G401 (cell line): Measurements from ENCODE around the gene FANK1. TPM values are rescaled to one million over a fixed set of nuclear protein-coding genes. Genes with fewer than 3 reads are reported as not detected.
"Not testable (repeated sequence)": the region's sequence is repeated elsewhere in the genome, so short reads cannot be mapped to it uniquely, and the experiment has no call there.

Experiments used
- DNase-seq: peaks from one replicate; pipeline ENCODE4 v3.0.0-alpha.2; 2015; ENCODE audit warnings: low spot score
- in situ Hi-C: cut with HindIII; loops from 2 replicates; pipeline ENCODE4 v1.10.0; 2016; ENCODE audit warnings: low sequenced_read_pairs, mixed read lengths
- total RNA-seq: library from RNA; depleted of rRNA; stranded (reverse); fragments of >200 nt; shearing (Covaris generic); gene quantifications from 2 replicates; pipeline ENCODE4 v1.2.3, GENCODE V29; 2014; rRNA removed

The FANK1 gene
- total RNA-seq: 3.1 and 4.8 TPM in 2 replicates

GRCh38 chr10:125896088-125896934 is at the start of gene FANK1:
FANK1 (plus strand) TSS chr10:125896564; CDS start chr10:125896643, 79 bp downstream.
- in situ Hi-C loops: not testable (repeated sequence)
- DNase-seq: peak; percentile 84

- in situ Hi-C loops: no loop called here
- no peak for DNase-seq
Observed at GRCh38 chr10:125846894-125847293, 49.5 kb upstream of the FANK1 start.

GRCh38 chr10:125848371-125848770 is 48.0 kb upstream of the FANK1 start:
- no peak for DNase-seq
- in situ Hi-C loops: no loop called here

GRCh38 chr10:125848857-125849256 is 47.5 kb upstream of the FANK1 start:
- no peak for DNase-seq
- in situ Hi-C loops: no loop called here

GRCh38 chr10:125849448-125849847 is 46.9 kb upstream of the FANK1 start:
- in situ Hi-C loops: no loop called here
- no peak for DNase-seq

- in situ Hi-C loops: no loop called here
- peak; percentile 74 for DNase-seq
Observed at GRCh38 chr10:125850766-125851731, 45.3 kb upstream of the FANK1 start.

GRCh38 chr10:125852487-125852886 is 43.9 kb upstream of the FANK1 start:
- in situ Hi-C loops: no loop called here
- no peak for DNase-seq

- in situ Hi-C loops: no loop called here
- no peak for DNase-seq
Observed at GRCh38 chr10:125857185-125857760, 39.1 kb upstream of the FANK1 start.

GRCh38 chr10:125859128-125859817 is 37.1 kb upstream of the FANK1 start:
- in situ Hi-C loops: no loop called here
- DNase-seq: no peak

GRCh38 chr10:125865120-125865519 is 31.2 kb upstream of the FANK1 start:
- in situ Hi-C loops: no loop called here

GRCh38 chr10:125866421-125867029 is 29.8 kb upstream of the FANK1 start:
- in situ Hi-C loops: no loop called here
- DNase-seq: no peak

More at GRCh38 chr10:125865120-125865519, 31.2 kb upstream of the FANK1 start:
- no peak for DNase-seq

GRCh38 chr10:125868372-125868975 is 27.9 kb upstream of the FANK1 start:
- peak; percentile 34 for DNase-seq
- in situ Hi-C loops: no loop called here

GRCh38 chr10:125871338-125871737 is 25.0 kb upstream of the FANK1 start:
- in situ Hi-C loops: no loop called here
- DNase-seq: no peak

GRCh38 chr10:125878957-125879835 is 17.2 kb upstream of the FANK1 start:
- DNase-seq: no peak
- in situ Hi-C loops: no loop called here

- in situ Hi-C loops: no loop called here
- DNase-seq: no peak
Observed at GRCh38 chr10:125880719-125881118, 15.6 kb upstream of the FANK1 start.

GRCh38 chr10:125881192-125881591 is 15.2 kb upstream of the FANK1 start, which contains the start of gene DHX32:
DHX32 (minus strand) TSS chr10:125881292; CDS start chr10:125880824, 468 bp downstream.
- in situ Hi-C loops: no loop called here

GRCh38 chr10:125882596-125882995 is 13.8 kb upstream of the FANK1 start:
- DNase-seq: no peak
- in situ Hi-C loops: no loop called here

More at GRCh38 chr10:125881192-125881591, 15.2 kb upstream of the FANK1 start, which contains the start of gene DHX32:
- no peak for DNase-seq
